Stomach (tissue), 4 donors: ENCODE results near the gene RELN.

Experiments used
- EP300 ChIP-seq: sonication (generic); formaldehyde crosslinking; IDR thresholded peaks from one replicate; pipeline ENCODE4 v1.6.1; 2017; ENCODE audit warnings: antibody characterized with exemption
- POLR2AphosphoS5 ChIP-seq, 3 donors: sonication (generic); formaldehyde crosslinking; IDR thresholded peaks; one replicate each; pipeline ENCODE4 v1.6.1; 2016; ENCODE audit warnings: antibody characterized with exemption in 3 of 3

DNA sequence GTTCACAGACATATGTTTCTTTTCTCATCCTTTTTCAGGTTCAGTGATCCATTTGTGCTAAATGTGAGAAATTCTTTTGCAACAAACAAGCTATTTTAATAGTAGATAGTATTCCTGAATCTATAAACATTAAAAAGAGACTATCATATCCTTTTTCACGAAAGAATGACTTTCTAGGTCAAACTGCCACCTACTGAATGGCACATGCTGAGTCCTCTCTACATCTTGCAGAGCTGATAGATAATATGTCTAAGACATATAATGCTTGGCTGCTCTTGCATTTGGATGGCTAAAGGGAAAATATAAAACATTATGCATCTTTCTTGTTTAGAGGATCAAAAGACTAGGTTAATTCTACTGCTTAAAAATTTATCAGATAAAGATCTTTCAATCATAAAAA is 429.3 kb downstream of the RELN start:
- no peak for TF ChIP-seq POLR2AphosphoS5 (IDR thresholded peaks at IDR 0.05)
- TF ChIP-seq EP300: no peak
